GM18519 (cell line): ENCODE results near the gene DLG5.

Experiments
- ATAC-seq: cut with Tn5 transposase; IDR thresholded peaks from one replicate; pipeline ENCODE4 v1.9.1; 2021; ENCODE audit warnings: mild to moderate bottlenecking, moderate library complexity; ENCODE audit not compliant: unreplicated experiment, low FRiP score

The DLG5 gene

DNA sequence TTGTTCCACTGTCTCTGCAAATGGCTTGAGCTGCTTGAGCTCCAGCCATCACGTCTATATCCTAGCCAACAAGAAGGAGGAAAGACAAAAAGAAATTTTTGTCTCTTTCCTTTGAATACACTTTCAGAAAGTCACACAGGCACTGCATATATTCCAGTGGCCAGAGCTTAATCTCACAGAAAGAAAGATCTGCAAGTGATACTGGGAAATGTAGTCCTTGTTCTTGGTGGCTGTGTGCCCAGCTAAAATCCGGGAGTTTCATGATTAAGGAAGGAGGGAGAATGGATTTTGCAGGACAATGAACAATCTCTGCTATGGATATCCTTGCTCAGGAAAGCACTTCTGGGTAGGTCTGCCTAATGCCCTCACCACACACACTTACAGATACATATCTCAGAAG, 19.5 kb upstream of the DLG5 start:
- no peak for ATAC-seq

DNA sequence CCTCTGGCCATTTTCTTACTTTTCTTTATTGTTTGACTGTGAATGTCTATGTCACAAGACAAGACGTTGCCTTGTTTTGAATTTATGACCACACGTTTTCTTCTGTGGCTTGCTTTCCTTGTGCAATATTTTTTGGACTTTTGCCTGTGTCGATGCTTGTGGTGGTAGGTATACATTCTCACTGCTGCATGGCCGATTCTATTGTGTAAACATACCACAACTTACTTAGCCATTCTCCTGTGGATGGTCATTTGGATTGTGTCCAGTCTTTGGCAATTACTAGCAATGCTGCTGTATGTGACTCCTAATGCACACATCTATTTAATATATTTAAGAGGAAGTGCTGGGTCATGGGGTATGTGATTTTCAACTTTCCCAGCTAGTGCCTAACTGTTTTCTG, 18.0 kb upstream of the DLG5 start:
- ATAC-seq = no peak

DNA sequence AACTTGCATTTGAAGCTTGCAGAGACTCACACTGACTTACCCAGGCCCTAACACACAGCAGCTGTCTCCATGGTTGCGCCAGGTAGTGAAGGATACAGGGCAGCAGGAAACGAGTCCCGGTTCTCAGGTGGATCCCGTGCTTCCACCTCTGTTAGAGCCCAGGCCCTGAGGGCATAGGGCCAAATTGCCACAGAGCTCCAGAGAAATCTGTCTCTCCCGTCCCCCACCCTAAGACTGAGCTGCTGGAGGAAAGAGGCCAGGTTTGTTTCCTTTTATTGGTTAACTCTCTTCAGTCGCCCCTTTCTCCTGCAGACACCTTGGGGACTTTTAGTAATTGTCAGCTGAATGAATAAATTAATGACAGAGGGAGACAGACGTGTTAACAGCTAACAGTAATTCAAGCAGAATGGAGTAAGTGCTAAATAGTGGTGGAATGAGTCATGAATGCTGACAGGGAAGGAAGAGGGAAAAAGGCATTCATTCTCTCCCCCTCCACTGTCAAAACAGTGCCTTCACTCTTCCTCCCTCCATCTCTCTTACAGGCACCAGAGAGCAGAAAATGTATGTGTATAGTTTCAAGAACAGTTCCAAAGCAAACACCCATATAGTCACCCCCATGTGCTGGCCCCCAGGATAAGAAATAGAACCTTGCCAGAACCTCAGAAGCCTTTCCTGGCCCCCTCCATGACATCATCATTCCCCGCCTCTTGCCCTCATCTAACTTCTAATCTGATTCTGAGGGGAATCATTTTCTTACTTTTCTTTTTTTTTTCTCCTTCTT, 16.8 kb upstream of the DLG5 start:
- ATAC-seq = no peak

DNA sequence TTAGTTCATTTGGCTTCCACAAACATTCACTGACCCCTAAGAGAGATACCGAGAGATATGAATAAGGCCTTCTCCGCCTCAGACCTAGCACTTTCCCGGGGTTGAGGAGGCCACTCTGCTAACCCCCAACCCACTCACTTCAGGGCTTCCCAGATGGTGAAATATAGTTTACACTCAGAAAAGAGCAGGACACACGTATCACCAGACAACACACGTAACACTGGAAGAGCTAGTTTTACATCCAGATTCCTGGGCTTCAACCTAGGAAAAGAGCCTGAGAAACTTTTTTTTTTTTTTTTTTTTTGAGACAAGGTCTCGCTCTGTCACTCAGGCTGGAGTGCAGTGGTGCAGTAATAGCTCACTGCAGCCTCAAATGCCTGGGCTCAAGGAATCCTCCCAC, 15.2 kb upstream of the DLG5 start:
- no peak for ATAC-seq

DNA sequence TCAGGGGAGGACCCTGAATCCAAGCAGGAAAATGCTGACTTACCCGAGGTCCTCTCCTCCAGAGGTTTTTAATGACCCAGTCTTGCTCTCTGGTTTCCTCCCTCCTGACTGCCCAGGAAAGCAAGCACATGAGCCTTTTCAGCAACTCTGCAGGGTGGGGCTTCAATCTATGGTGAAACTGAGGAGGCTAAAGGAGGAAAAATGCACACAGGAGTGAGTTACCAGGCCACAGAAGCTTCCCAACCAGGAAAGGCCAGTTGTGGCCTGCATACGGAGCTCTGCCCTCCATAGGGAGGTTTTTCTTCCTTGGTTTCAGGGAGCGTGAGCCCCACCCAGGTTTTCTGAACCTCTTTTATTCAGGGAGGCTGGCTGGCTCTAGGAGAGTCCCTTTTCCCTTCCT, 14.1 kb upstream of the DLG5 start:
- no peak for ATAC-seq

DNA sequence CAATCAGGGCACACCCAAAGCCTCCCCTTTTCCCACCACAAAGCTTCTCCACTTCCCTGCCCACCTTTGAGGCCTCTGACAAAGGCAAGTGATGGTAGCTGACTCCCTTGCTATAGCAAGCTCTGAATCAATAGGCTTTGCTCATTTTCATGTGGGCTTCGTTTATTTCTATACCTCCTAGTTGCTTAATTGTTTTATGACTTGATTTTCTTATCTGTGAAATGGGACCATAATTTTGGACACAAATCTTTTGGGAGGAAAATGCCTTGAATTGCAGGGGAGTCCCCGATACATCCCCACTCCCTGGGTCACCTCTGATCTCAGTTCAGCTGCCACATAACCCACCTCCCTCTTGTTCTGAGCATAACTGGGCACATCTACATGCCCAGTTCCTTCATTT, 13.7 kb upstream of the DLG5 start:
- ATAC-seq = no peak

DNA sequence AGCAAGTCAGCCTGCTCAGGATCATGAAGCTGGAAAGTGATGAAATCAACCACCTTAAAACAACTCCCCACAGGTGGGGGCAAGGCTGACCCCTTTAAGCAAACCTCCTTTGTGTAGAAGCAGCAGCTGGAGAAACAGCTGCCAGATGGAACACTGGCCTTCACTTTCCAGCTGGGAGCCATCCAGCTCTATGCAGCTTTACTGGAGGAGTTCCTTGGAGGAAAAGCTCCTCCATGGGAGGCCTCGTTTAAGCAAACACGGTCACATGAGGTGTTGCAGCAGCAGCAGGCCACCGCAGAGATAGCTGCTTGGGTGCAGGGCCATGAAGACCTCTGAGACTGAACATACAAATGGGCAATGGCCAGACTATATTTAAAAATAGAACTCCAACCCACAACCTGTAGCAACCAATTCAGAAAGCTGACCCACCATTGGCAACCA, 13.0 kb upstream of the DLG5 start:
- ATAC-seq = no peak

DNA sequence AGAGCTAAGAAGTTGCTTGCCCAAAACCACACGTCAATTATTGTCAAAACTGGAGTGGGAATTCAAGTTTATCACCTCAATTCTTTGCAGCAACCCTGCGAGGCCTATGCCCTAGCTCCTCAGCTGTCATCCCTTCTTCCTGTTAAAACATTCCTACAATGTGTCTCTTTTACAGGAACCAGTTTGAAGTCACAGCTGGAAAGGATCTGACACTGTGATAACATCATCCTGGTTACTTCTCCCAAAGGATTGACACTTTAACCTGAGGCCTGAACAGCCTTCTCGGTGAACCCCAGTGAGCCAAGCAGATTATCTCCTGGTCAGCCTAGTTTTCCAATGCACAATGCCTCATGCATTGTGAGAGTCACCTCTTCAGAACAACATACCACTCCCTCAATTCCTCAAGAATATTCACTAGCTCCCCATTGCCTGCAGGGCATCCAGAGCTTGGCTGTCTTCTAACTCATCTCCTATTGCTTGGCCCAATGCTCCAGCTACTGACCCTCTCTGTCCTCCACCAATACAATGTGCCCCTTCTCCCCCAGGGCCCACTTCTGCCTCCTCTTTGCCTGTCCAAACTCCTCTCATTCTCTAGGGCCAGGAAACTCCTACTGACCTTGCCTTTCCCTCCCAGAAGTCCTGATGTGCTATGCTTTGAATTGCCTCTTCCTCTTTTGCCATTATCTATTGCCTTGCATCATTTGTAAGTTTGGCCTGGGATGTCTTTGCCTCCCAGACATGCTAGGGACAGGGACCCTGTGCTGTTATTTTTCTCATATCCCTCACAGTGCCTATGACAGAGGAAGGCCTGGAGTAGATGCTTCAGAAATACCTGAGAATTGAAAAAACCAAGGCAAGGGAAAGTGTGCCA, 10.4 kb upstream of the DLG5 start:
- no peak for ATAC-seq

DNA sequence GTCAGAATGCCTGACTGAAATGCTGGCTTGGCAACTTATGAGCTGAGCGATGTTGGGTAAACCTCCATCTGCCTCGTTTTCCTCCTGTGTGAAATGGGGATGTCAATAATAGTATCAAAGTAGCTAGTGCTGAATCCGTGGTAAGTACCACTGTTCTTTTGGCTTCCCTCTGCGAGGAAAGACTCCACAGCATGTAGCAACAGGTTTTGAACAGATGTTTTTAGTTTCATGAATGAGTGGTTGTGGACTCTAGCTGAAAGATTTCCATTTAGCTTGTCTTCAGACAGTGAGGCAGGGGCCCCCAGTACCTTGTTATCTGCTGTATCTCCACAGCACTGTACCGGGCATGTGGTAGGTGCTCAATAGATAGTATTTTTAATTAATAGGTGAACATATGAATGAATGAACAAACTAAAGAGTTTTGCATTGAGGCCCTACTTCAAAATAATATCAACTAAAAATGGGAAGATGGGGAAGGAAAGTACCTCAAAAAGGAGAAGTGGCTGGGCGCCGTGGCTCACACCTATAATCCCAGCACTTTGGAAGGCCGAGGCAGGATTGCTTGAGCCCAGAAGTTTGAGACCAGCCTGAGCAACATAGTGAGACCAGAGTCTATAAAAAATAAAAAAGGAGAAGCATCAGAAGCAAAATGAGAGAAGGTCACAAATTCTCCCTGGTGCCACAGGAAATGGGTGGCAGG, 5.6 kb upstream of the DLG5 start:
- ATAC-seq = no peak

DNA sequence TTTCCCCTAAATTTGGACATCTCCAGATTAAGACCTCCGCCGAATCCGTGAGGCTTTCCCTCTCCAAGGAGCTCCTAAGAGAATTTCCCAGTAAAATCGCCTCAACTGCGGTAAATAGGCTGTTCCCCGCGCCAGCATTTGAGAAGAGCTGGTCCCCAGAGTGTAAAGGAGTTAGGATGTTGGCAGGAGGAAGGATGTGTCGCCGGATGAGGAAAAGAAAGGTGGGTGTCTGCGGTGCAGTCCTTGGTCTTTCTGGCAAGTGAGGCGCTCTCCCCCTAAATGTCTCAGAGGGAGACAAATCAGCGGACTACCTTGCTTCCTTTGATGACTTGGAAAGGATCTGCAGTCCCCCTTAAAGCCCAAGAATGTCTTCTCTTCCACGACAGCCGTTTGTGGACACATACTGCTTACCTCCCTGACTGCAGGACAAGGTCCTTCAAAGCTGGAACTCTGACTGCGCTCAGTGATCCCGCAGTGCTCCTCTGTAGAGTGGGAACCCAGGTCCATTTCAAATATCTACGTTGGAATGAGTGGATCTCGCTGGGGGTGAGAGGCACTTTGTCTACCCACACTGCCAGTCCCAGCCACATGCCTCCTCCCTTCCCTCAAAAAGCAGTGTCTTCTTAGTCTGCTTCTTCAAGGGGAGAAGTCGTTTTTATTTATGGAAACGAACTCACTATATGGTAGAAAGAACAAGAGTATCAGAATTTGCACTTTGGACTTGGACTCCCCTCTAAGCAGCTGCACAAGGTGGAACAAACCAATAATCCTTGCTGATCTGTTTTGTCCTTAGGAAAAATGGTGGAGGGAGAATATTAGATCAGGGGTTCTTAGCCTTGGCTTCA, 1.1 kb upstream of the DLG5 start:
- no peak for ATAC-seq

DNA sequence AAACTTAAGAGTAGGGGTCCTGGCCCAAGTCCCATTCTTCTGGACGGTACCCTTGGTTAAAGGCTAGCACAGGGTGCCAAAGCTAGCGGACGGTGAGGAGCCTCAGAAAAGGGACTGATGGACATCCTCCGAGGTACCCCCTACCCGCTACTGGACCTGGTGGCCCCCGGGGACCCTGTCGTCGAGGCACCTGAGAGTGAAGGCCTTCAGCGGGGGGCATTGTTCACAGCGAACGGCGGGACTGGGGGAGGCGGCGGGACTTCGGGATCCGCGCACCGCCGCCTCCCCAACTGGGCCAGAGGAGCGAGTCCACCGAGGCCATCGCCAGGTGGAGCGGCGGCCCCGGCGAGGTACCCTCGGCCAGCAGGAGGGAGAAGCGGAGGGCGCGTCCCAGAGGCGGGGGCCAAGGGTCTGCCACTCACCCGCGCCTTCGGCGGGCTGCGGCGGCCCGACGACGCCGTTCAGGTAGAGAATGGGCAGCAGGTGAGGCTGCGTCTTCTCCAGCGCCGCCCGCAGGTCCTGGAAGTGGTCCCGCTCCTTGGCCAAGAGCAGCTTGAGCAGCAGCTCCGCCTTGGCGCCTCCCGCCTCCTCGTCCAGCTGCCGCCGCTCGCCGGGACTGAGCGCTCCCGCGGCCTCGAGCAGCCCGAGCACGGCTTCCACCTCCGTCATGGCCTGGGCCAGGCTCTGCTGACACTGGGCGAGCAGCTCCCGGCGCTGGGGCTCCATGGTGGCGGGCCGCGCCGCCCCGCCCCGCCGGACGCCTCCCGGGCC, 575 bp downstream of the DLG5 start:
- ATAC-seq = no peak

DNA sequence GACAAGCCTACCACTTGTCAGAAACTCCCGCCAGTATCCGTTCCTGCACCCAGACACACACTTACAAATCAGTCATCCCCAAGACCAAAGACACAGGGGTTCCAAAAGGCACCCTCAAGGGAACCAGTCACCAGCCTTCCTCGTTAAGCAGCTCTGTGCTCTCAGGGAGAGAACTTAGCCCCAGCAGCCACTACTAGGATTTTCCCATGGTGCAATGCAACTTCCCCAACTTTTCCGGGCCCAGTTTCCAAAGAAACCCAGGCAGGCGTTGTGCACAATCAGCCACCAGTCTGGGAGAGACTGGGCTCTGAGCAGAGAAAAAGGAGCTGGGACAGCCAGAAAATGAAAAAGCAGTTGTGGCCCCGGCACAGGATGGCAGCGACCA, 1.2 kb downstream of the DLG5 start:
- ATAC-seq = no peak

DNA sequence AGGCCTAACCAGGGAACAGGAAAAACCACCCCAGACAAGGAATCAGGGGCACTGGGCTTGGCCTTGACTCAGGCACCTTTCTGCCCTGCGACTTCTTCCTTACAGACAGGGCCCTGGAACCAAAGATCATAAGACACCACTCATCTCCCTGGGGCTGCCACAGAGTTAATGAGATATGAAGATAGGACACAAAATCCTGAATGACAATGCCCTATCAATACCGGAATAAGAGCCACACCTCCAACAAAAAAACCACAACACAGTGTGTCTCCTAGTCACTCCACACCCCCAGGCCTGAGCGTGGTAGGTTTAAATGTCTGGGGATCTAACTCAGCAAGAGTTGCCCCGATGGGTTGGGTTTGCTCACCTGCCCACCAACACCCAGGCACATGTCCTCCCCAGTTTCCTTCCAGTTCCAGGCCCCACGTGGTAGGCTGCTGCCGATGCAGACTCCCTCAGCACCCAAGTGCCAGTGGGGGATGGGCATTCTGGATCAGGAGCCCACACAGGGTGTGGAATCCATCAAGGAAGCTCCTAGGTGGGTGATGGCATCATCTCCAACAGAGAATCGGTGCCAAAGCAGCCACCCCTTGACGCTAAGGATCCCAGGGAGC, 3.9 kb downstream of the DLG5 start:
- no peak for ATAC-seq

DNA sequence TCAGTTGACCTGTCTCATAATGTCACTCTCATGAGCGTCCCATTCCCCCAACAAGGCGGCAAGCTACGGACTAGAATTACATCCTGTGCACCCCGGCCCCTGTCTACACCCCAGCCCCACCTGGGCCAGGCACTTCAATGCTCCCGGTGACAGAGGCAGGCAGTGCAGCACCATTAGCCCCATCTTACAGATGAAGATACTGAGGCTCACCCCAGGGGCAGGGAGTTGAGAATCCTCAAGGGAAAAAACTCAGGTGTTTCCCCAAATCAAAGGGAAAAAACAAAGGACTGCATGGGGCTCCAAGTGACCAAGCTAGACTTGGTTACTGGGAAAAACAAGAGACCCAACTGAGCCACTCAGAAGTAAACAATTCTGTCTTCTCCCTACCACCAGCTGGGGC, 4.5 kb downstream of the DLG5 start:
- ATAC-seq = no peak

DNA sequence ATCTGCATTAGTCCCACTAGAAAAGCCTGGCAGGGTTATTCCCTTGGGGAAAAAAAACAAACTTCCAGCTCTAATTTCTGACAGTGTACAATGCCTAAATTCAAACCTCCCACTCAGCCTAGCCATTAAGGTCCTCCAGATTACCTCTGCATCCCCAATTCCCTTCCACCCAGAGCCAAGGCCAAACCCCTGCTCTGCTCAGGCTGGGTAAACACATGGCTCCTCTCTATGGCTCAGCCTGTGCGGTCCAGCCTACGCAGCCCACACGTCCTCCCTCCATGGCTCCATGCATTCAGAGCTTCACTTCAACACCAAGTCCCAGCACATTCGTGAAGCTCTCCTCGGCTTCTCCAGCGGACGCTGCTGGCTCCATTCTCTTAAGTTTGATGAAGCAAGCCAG, 5.2 kb downstream of the DLG5 start:
- ATAC-seq = no peak

DNA sequence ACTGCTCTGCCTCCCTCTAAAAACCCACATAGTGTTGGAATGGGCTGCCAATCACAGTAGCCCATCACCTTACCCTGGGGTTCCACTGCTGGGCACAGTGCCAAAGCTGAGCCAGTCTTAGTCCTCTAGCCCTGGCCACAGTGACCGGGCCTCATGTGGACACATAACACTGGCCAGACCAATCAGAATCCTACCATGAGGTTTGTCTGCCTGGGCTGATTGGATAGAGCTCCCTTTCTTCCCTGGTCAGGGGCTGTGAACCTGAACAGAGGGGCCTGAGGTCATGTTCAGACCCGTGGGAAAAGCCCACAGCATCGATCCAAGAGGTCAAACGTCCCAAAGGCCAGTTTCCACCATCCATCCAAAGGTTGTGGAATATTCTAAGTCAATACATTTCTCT, 6.1 kb downstream of the DLG5 start:
- ATAC-seq = no peak

DNA sequence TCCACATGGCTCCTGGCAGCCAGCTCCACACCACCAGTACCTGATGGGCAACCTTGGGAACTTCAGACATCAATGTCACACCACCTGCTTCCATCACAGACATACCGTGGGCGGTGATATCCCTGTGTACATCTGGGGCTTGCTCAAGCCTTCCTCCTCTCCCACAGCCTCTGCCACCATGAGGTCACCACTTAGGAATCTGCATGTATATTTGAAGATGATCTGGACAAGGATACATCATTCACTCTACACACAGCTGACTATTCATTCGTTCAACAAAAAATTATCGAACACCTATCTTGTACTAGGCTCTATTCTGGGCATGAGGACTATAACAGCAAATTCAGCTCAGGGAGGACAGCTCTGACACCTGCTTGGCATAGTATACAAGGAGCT, 6.8 kb downstream of the DLG5 start:
- no peak for ATAC-seq

DNA sequence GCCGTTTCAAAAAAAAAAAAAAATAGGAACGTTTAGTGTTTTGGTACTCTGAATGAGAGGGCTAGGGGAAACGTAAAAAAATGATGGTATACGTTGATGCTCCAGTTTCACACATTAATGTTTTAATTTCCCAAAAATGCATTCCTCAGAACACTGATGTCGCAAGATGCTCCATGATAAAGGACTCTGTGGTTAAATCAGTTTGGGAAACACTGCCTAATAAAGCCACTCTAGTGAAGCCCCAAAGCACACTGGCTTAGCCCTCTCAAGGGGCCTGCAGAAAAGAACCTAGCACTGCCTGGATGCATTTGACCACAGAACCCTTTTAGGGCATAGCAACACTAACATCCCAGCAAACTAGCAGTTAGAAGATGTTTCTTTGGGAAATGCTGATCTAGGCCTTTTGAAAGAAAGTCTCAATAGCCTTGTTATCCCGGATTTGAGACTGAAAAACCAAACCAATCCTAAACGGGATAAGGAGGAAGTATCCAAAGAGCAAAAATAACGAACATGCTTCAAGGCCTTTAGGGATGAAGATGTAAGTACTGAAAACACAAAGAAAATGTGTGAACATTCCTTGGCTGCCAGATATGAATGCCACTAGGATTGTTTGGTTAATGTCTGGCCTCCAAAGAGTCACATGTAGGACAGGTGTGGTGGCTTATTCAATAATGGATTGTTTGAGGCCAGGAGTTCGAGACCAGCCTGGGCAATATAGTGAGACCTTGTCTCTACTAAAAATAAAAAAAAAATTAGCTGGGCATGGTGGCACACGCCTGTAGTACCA, 11.0 kb downstream of the DLG5 start:
- ATAC-seq = no peak

DNA sequence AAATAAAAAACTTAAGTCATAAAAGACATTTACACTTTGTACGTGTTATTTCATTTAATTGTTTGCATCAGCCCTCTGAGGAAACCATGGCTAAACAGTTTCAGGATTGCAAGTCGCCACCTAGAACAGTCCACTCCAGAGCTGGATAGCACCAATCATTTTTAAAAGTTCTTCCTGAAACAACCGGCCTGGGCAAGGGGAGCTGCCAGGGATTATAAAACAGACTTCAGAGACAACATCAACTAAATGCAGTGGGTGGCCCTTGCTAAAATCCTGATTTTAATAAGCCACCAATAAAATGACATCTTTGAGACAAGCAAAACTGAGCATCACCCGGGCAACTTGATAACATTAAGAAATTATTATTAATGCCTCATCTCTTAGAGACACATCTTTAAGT, 13.5 kb downstream of the DLG5 start:
- ATAC-seq = no peak
